Esophagus squamous epithelium (tissue), 5 donors: ENCODE results near the gene ETV3. TPM values are rescaled to one million over a fixed set of nuclear protein-coding genes. Genes with fewer than 3 reads are reported as not detected.

ENCODE experiments used
- DNase-seq: peaks from one replicate; lab custom pipeline; 2025; lab: John Stamatoyannopoulos, UW
- H3K27ac ChIP-seq, 4 donors: fragments of 200-600 bp; sonication (generic); one replicate each; pipeline ENCODE4 v1.5.1; 2016 to 2019; ENCODE audit warnings: mild to moderate bottlenecking in 1 of 4
- H3K27me3 ChIP-seq, 4 donors: fragments of 200-600 bp; sonication (generic); 1 replicate in 3 of 4; 2 replicates in 1 of 4; pipeline versions ENCODE4 v1.5.1 to v1.6.0; 2017 to 2021; ENCODE audit warnings: antibody characterized with exemption in 1 of 4
- H3K36me3 ChIP-seq, 3 donors: fragments of 200-600 bp; sonication (generic); one replicate each; pipeline ENCODE4 v1.5.1; 2016 to 2019
- H3K4me1 ChIP-seq, 3 donors: fragments of 200-600 bp; sonication (generic); one replicate each; pipeline ENCODE4 v1.5.1; 2017 to 2019
- H3K4me3 ChIP-seq, 4 donors: fragments of 200-600 bp; sonication (generic); 1 replicate in 3 of 4; 2 replicates in 1 of 4; pipeline ENCODE4 v1.5.1; 2016 to 2019; ENCODE audit warnings: mild to moderate bottlenecking in 2 of 4, moderate library complexity in 1 of 4
- H3K9me3 ChIP-seq, 3 donors: fragments of 200-600 bp; sonication (generic); one replicate each; pipeline ENCODE4 v1.5.1; 2016 to 2019
- CTCF ChIP-seq, 6 experiments: fragments of 450-650 bp in 4 of 6; fragments of 200-600 bp in 2 of 6; sonication (generic) in 2 of 6; IDR thresholded peaks; one replicate each; pipeline ENCODE4 v1.5.1; 2016 to 2019; ENCODE audit warnings: antibody characterized with exemption in 6 of 6, mild to moderate bottlenecking in 4 of 6, moderate library complexity in 4 of 6
- POLR2A ChIP-seq, 4 donors: fragments of 450-650 bp; IDR thresholded peaks; one replicate each; pipeline ENCODE4 v1.6.1; 2017; ENCODE audit warnings: antibody characterized with exemption in 4 of 4, mild to moderate bottlenecking in 4 of 4, moderate library complexity in 3 of 4
- WGBS, 2 donors: methylation state at CpG; one replicate each; pipeline ENCODE4 v1.1.5; 2018; 5-methylcytosine and 5-hydroxymethylcytosine counted together
- intact Hi-C: fragments of 100-400 bp; cut with DNase I; formaldehyde crosslinking; loops from one replicate; pipeline ENCODE4 v1.15.0; 2022
- total RNA-seq, 4 donors: library from RNA; depleted of rRNA; stranded (reverse); fragments of >200 nt; gene quantifications; one replicate each; pipeline ENCODE4 v1.1.0, GENCODE V29; 2016
- donor health status: DM: yes; HTN: yes; CAD: no.

ETV3 gene
- total RNA-seq, 4 donors from 2014 or later, result 25.0 to 31.4 (median 27.3) TPM

- Histone ChIP-seq H3K27me3 (peaks cover 0 to 9% (median 0%) of the 10 kb centered on the region in 4 donors), H3K36me3 (no peaks in the 10 kb centered on the region), H3K9me3 (no peaks in the 10 kb centered on the region), H3K4me3 (no peak overlapping the region), H3K4me1 (peaks cover 0 to 7% (median 3%) of the 10 kb centered on the region in 3 donors), H3K27ac (no peak overlapping the region)
- TF ChIP-seq CTCF (IDR thresholded peaks at IDR 0.05) (no peak), POLR2A (IDR thresholded peaks at IDR 0.05) (no peak)
- DNase-seq, result no peak
- WGBS, 2 donors, result 63 to 80% methylated on average over 1 to 3 of the region's 4 CpGs
- intact Hi-C loops, result no loop called here
Observed at GRCh38 chr1:157167437-157167836, 29.2 kb upstream of the ETV3 start.

DNA sequence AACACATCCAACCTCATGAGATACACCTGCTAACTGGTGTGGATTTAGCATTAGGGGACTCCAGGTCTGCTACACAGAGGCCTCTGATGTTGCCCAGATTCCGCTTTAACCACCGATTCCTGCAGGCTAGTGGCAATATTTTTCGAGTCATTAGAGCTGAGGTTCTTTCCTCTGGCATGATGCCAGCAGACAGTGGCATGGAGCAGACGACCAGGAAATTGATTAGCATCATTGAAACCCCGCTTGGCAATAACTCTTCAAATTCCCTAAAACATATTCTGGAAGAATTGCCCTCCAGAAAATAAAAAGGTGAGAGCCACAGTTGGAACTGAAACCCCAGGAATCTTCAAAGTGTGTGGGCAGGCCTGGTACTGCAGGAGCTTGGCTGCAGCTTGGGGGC lies 28.4 kb upstream of the ETV3 start:
- 44 to 53% methylated on average over 3 to 5 of the region's 5 CpGs for WGBS, 2 donors
- no peak for TF ChIP-seq CTCF (IDR thresholded peaks at IDR 0.05)
- no peak for TF ChIP-seq POLR2A (IDR thresholded peaks at IDR 0.05)
- Histone ChIP-seq H3K4me3 (no peak overlapping the region), H3K36me3 (no peaks in the 10 kb centered on the region), H3K27ac (no peak overlapping the region), H3K27me3 (peaks cover 0 to 9% (median 0%) of the 10 kb centered on the region in 4 donors), H3K9me3 (no peaks in the 10 kb centered on the region), H3K4me1 (peaks cover 0 to 7% (median 3%) of the 10 kb centered on the region in 3 donors)
- DNase-seq, result no peak
- intact Hi-C loops, result no loop called here

GRCh38 chr1:157163273-157164127 lies 25.3 kb upstream of the ETV3 start:
- TF ChIP-seq CTCF (IDR thresholded peaks at IDR 0.05) (peak; percentile 65 to 92 (median 75)), POLR2A (IDR thresholded peaks at IDR 0.05) (no peak)
- Histone ChIP-seq H3K4me1 (peaks cover 0 to 7% (median 3%) of the 10 kb centered on the region in 3 donors), H3K9me3 (no peaks in the 10 kb centered on the region), H3K36me3 (no peaks in the 10 kb centered on the region), H3K4me3 (peak overlapping the region in 1 of 4 donors; percentile 46), H3K27ac (no peak overlapping the region), H3K27me3 (peaks cover 0 to 9% (median 0%) of the 10 kb centered on the region in 4 donors)
- WGBS, 2 donors, result 18 to 22% methylated on average over 7 to 16 of the region's 21 CpGs
- intact Hi-C loops, result no loop called here
- DNase-seq, result no peak

DNA sequence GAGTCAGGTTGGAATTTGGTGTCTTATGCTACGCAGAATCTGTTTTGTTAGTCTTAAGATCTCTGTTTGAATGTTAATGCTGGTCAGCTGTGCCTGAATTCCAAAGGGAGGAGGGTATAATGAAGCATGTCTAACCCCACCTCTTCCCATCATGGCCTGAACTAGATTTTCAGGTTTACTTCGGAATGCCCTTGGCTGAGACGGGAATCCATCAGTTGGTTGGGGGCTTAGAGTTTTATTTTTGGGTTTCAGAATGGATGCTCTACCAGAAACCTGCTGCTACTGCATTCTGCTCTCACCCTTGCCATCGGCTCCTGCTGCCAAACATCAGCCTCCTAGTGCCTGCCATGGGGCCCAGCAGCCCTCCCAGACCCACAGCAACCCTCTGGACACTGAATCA lies 24.1 kb upstream of the ETV3 start:
- no peaks in the 10 kb centered on the region for H3K36me3 ChIP-seq
- peaks cover 0 to 12% (median 8%) of the 10 kb centered on the region in 3 donors for H3K4me1 ChIP-seq
- TF ChIP-seq POLR2A (IDR thresholded peaks at IDR 0.05) (no peak), CTCF (IDR thresholded peaks at IDR 0.05) (no peak)
- no peak overlapping the region for H3K4me3 ChIP-seq
- H3K9me3 ChIP-seq, result no peaks in the 10 kb centered on the region
- no peak for DNase-seq
- no peak overlapping the region for H3K27ac ChIP-seq
- 64 to 65% methylated on average over 3 to 4 of the region's 4 CpGs for WGBS, 2 donors
- H3K27me3 ChIP-seq, result peaks cover 0 to 9% (median 0%) of the 10 kb centered on the region in 4 donors
- intact Hi-C loops, result no loop called here

DNA sequence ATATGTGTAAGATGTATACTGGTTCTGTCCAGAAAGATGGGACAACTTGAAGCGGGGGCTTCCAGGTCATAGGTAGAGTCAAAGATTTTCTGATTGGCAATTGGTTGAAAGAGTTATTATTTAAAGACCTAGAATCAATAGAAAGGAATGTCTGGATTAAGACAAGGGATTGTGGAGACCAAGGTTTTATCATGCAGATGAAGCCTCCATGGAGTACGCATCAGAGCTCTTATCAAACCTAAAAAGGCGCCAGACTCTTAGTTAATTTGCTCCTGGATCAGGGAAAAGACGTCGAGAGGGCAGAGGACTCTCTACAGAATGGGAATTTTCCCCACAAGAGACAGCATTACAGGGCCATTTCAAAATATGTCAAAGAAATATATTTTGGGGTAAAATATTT lies 23.7 kb upstream of the ETV3 start:
- Histone ChIP-seq H3K9me3 (no peaks in the 10 kb centered on the region), H3K36me3 (no peaks in the 10 kb centered on the region), H3K4me1 (peaks cover 0 to 16% (median 10%) of the 10 kb centered on the region in 3 donors), H3K27ac (no peak overlapping the region), H3K27me3 (peaks cover 0 to 9% (median 0%) of the 10 kb centered on the region in 4 donors), H3K4me3 (no peak overlapping the region)
- 81 to 85% methylated on average over 5 of the region's 5 CpGs for WGBS, 2 donors
- DNase-seq, result no peak
- TF ChIP-seq CTCF (IDR thresholded peaks at IDR 0.05) (no peak), POLR2A (IDR thresholded peaks at IDR 0.05) (no peak)
- intact Hi-C loops, result no loop called here
